Kidney tubule cell (primary cell): ENCODE measurements around the gene ZCCHC24.

Experiments
- DNase-seq: peaks from one replicate; pipeline ENCODE4 v3.0.0-alpha.2; 2018; ENCODE audit warnings: low spot score

Gene ZCCHC24

GRCh38 chr10:79431428-79431827, 14.0 kb downstream of the ZCCHC24 start:
- no peak for DNase-seq

GRCh38 chr10:79430936-79431335, 14.5 kb downstream of the ZCCHC24 start:
- no peak for DNase-seq

DNA sequence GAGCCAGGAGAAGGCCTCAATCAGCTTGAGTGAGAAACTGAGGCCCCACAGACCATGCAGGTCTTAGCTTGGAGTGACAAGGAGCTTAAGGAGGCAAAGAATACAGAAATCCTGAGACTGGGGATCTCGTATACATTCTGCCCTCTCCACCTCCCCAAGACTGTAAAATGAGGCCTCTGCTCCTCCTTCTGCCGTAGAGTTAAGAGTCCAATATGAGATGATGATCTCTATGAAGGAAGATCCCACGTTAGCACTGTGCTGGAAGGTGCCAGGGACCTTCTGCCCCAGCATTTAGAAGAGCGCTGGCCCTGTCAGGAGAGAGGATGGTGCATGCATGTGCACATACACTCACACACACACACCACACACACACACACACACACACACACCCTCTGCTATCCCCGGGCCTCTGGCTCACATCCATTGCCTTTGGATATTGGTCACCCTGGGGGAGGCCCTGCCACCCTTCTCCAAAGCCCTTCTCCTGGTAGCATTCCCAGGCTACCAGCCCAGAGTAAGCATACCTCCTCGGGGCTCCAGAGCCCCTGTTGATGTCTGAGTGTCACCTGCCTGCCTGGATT, 15.0 kb downstream of the ZCCHC24 start:
- DNase-seq: no peak

DNA sequence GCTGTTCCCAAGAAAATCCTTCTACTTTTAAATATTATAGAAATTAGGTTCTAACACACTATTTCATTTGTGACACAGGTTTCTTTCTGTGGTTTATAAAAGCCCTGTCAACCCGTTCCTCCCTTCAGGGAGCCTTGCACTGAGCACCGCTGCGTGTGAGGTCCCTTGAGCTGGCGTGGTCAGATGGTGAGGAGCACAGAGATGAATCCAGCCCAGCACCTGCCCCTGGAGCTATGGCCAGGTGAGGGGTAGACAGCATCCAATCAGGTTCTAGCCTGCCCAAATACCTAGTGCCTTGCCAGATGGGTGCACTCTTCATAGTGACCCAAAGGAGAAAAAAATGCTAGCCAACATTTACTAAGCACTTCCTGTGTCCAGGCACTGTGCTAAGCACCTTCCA, 15.7 kb downstream of the ZCCHC24 start:
- DNase-seq: no peak

DNA sequence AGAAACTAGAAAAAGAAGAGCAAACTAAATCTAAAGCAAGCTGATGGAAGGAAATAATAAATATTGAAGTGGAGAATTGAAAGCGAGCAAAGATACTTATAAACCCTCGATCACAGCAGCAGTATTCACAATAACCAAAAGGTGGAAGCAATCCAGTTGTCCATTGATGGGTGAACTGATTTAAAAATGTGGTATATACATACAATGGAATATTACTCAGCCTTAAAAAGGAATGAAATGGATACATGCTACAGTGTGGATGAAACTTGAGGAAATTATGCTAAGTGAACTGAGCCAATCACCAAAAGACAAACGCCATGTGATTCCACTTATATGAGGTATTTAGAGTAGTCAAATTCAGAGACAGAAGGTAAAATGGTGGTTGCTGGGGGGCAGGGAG, 17.5 kb downstream of the ZCCHC24 start:
- no peak for DNase-seq

GRCh38 chr10:79425074-79425532, 20.3 kb downstream of the ZCCHC24 start:
- no peak for DNase-seq

GRCh38 chr10:79424221-79425073, 21.0 kb downstream of the ZCCHC24 start:
- DNase-seq: no peak

- DNase-seq: no peak
Observed at GRCh38 chr10:79422178-79422892, 23.1 kb downstream of the ZCCHC24 start.

DNA sequence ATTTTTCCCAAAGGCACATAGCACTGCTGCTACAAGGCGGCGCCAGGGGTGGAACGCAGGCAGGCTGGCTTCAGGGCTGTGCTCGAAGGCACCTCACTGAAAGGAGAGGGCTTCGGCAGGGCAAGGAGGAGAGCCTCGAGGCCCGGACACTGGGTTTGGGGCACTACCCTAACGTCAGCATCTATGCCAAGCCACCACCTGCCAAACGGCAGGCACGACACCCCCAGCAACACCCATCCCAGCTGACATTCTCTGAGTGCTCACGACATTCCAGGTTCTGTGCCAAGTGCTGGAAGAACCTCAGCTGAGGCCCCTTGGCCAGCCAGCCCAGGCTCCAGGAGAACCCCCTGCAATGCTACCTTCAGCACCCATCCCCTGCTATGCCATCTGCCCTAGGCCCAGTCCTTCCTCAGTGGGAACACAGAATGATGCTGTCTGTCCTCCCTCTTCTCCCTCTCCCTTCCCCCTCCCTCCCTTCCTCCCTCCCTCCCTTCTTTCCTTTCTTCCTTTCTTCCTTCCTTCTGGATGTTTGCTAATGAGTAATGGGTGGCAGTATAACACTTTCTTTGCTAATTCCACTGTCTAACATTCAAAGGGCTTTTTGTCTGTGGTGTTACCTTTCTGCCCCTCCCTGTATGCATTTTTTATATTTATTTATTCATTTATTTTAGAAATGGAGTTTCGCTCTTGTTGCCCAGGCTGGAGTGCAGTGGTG, 24.3 kb downstream of the ZCCHC24 start:
- no peak for DNase-seq

GRCh38 chr10:79418886-79419595, 26.4 kb downstream of the ZCCHC24 start:
- DNase-seq: no peak

- DNase-seq: no peak
Observed at GRCh38 chr10:79418274-79418673, 27.1 kb downstream of the ZCCHC24 start.

DNA sequence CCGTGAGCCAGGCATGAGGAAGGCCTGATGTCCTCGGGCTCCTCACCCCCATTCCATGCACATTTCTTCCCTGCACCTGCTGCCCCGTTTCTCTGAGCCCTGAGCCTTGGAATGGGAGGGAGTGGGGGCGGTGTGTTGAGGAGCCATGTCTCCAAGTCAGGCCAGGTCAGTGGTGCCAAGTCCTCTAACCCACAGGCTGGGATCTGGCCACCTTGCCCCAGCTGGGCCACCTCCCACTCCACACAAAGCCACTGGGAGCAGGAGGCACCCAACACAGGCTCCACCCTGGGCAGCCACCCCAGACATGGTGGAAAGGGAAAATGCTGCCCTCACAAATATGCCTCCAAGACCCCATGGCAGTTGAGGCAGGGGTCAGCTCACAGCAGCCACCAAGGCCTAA, 27.7 kb downstream of the ZCCHC24 start:
- no peak for DNase-seq

DNA sequence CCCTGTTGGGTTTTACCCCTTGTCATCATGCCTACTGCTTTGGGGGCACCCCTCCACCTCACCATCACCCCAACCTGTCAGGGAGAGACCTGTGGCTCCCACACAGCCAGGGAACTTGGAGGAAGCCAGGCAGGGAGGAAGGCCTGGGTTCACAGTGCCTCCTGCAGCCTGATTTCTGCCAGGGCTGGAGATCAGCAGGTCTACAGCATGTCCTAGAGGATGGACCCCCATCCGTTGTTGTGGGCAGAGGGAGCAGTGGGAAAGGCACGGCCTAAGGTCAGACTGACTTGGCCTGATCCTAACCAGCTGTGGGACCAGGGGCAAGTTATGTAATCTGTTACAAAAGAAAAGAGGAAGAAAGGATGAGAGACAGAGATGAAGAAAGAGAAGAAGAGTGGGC, 28.2 kb downstream of the ZCCHC24 start:
- no peak for DNase-seq

DNA sequence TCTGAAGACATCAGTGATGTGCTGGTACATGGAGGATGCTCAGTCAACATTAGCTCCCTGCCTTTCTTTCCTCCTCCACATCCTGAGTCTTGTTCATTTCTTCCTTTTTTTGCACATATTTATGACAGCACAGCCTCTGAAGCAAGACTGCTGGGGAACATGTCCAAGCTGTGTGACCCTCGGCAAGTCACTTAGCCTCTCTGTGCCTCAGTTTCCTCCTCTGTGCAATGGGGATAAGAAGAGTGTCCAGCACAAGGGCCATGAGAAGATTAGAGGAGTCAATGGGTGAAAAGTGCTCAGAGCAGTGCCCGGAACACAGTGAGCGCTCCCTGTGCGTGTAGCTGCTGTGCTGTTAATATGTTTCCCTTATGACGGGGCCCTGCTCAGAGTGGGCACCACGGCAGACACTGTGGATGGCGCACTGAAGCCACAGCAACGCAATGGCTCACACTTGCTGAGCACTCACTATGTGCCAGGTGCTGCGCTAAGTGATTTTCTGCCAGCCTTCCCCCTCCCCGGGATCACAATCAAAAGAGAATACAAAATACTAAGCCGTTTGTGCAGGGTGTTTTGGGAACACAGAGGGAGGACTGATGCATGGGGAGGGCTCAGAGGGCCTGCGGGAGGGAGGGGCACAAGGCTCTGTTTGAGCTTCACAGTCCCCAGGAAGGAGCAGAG, 28.7 kb downstream of the ZCCHC24 start:
- no peak for DNase-seq

DNA sequence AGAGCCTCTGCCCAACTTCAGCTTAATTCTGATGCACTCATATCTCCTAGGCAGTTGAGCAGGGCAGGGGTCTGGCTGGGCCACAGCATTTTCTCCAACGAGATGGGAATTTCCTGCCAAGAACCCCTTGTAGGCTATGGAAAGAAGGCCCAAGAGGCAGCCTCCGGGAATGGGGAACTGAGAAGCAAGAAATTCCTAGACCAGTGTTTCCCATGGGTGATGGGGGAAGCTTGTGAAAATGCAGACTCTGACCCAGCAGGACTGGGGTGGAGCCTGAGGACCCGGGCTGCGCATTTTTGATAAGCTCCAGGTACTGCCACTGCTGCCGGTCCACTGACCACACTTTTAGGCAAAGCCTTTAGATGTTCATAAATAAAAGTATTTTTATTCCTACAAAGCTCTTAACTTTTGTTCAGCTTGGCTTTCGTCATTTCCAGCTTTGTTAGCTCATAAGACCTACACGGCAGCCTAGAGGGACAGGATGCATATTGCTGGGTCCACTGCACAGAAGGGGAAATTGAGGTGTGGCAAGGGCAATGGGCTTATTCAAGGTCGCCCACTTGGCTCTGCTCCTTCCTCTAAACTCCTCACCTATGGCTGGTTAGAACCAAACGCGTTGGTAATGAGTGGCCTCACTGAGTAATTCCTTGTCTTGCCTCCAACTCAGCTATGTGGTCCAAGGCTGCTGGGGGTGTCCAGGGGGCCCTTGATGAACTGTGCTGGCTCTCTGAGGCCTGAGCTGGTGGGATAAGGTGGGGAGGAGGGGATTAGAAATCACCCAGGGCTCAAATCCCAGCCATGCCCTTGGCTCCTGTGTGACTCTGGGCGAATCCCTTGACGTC, 29.5 kb downstream of the ZCCHC24 start:
- DNase-seq: no peak

- DNase-seq: no peak
Observed at GRCh38 chr10:79414714-79415113, 30.7 kb downstream of the ZCCHC24 start.

DNA sequence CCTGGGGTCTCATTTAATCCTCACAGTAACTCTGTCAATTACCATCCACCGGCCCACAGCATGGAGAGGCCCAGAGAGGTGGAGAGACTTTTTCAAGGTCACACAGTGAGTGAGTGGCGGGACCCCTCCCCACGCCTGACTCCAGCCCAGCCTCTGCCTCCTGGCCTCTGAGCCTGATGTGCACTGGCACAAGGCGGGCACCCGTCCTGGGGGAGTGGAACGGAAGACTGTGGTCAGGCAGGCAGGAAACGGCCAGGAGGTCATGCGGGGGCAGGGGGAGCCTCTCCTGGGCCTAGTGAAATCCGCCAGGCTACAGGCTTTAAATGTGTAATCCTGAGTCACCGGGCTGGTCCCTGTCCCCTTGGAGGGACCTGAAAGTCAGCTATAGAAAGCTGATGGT, 32.2 kb downstream of the ZCCHC24 start:
- no peak for DNase-seq

DNA sequence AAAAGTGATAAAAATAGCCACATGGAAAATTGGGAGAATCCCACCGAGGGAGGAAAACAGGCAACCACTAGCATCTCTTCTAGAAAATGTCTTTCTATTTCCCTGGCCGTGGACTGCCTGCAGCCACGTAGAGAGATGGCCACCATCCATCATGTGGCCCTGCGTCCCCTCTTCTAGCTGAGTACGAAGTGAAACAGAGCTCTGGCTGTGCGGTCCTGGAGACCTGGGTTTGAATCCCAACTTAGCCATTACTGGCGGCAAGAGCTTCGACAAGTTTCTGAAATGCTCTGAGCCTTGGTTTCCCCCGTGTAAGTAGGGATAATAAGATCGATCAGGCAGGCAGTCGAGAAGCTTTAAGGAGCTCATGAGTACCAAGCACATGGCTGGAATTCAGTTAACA, 32.9 kb downstream of the ZCCHC24 start:
- no peak for DNase-seq

GRCh38 chr10:79411546-79412495, 33.6 kb downstream of the ZCCHC24 start:
- DNase-seq: no peak
